GM19035 (cell line): ENCODE data around the gene KCTD16.

Experiments used
- ATAC-seq: cut with Tn5 transposase; IDR thresholded peaks from one replicate; pipeline ENCODE4 v1.9.1; 2021; ENCODE audit not compliant: unreplicated experiment

The KCTD16 gene

GRCh38 chr5:144281784-144282183 lies 111.1 kb downstream of the KCTD16 start:
- no peak for ATAC-seq

DNA sequence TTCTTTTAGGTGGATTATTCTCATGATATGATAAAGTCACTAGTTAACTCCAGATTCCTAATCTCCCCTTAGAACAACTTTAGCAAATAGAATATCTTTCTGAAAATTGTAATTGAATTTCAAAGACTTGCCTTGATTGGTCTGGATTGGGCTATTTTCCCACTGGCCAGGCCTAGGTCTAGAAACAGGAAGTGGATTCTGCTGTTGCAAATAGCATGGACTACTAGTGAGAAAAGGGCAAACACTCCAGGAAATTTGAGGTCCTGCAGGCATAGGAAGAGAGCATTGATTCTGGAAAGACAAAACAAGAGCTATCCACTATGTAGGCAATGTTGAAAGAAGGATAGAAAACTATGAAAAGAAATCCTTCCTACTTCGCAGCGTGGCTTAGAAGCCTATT lies 113.4 kb downstream of the KCTD16 start:
- ATAC-seq = no peak

DNA sequence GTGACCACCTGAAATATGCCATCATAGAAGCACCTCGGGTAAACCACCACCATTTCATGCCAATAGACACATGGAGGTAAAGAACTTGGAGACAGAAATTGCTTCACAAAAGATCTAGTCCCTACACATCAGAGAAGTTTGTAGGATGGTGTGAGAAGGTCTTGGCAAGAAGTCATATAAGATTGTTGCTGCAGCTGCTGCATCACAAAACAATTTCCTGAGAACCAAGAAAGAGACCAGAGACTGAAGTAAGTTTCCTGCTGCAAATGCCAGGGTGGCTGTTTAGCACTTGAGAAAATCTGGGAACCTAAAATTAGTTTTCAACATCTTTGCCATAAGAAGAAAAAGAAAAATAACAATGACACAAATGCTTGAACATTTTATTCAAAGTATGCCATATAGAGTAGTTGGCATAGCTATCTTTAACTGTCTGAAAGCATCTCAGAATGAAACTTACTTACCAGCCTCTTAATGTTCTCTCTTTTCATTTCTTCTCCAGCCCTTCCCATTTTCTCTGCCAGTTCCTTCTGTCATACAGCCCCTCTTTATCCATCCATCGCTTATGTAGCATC lies 114.3 kb downstream of the KCTD16 start:
- ATAC-seq = no peak

GRCh38 chr5:144289277-144289676 lies 118.6 kb downstream of the KCTD16 start:
- no peak for ATAC-seq

GRCh38 chr5:144292029-144292428 lies 121.4 kb downstream of the KCTD16 start:
- no peak for ATAC-seq

DNA sequence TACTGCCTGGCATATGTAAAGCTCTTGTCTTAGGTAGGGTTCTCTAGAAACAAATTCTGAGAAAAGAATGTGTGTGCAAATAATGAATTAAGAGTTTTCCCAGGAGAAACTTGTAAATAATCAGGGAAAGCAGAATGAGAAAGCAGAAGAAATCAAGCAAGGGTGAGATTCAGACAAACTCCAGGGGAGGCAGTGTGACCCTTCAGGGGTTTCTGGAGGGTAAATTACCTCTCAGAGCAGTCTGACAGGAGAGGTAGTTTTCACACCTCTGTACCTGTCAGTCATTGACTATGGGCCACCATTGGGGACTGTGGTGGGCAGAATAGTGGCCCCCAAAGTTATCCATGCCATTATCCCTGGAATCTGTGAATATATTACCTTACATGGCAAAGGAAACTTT lies 124.6 kb downstream of the KCTD16 start:
- no peak for ATAC-seq

- no peak for ATAC-seq
Measured at GRCh38 chr5:144297081-144297480, 126.4 kb downstream of the KCTD16 start.

DNA sequence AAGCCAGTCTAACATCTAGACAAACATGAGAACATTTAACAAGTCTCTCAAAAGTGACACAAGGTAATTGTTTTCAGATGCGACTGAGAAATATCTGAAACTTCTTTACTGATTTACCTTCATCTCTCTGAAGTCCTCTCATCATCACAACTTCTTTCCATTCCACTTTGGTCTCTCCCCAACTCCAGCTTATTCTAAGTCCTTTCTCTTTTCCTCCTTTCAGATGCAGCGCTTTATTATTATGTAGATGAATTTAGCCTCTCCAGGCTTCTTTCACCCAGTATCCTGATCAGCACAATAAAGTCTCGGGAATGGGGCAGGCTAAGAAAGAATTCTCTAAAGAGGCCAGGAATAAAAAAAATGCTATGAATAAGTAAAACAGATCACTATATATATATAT lies 128.0 kb downstream of the KCTD16 start:
- no peak for ATAC-seq

DNA sequence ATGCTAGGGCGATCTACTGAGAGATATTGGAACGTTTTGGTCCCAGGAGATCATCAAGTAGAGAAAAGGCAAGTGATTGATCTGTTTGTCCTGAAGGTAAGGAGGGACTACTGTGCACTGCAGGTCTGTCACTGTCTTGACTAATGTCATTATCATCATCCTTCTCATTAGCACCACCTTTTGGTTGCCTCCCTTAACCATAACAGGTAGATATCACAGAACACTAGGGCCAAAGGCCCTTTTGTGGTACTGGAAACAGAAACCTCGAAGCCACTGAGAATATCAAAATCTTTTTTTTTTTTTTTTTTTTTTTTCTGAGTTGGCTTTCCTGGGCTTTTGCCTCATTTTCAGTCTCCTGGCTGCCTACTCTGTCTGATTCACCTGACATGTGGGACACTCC lies 134.0 kb downstream of the KCTD16 start:
- no peak for ATAC-seq

- ATAC-seq = no peak
Measured at GRCh38 chr5:144307736-144308135, 137.1 kb downstream of the KCTD16 start.

DNA sequence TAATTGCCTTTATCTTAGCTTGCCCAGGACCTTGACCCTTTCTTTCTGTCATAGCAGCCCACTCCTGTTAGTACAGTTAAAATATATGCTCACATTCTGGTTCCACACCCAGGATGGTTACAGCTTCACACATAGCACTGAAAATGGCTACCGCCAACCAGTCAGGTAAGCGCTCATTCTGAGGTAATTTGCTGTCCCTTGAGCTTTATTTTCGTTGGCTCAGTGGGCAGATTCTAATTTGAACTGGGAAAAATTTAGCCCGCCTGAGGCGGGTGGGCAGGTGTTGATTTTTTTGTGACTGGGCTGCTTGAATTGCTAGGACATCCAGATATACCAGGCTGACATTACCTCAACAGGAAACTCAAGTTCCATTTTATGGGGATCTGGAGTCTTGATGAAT lies 137.5 kb downstream of the KCTD16 start:
- no peak for ATAC-seq

DNA sequence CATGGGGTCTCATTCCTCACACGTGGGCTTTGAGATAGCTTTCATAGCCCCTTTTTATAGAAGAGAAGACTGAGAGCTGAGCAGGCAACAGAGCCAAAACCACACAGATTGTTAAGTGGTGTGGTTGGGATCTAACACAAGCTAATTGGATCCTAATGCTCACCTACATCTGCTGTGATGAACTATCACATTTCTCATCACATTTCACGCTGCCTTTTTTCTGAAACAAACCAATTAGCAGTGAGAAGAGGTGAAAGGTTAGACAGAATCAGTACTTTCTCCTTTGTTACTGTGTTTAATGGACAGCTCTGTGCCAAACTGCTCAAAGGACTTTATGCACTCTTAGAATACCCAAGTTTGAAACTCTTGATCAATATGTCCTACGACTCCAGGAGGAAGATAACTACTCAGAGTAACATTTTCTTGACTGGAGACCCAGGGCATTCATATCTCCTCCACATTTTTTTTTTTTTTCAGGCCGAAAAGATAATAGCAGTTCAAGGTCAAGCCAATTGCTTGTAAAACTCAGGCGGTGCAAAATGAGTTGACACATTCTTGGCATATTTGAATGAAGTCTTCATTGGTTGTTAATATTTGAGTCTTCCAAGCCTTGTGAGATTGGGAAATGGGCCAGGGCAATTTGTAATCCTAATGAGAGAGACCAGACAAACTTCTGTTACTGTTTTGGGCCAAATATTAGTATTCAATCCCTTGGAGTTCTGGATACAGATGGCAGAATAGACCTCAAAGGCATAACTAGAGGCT lies 138.4 kb downstream of the KCTD16 start:
- ATAC-seq = no peak

- ATAC-seq = no peak
Measured at GRCh38 chr5:144310621-144311020, 139.9 kb downstream of the KCTD16 start.

DNA sequence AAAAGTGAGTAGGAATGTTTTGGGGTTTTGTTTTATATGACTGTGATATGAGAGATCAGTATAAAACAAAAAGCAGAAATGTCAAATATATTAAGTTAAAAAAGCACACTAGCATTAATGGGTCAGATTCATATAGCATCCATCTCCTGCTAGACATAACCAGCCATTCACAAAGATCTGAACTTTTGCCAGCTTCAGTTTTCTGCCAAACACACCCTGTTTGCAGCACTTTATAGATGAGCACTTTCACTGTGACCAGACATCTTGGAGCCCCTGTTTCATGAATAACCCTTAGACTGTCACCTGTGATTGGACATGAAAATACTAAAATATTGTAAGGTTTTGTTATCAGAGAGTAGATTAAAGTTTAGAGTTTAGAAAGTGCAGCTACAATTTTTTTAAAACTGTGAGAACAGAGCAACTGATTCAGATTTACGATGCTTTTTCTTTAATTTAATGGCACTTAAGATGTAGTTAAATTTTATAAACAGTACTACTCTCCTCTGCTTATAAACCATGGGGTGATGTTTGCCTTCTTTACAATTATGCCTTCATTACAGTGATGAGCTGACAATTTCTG lies 142.6 kb downstream of the KCTD16 start:
- no peak for ATAC-seq

GRCh38 chr5:144315026-144315425 lies 144.4 kb downstream of the KCTD16 start:
- ATAC-seq = no peak

- ATAC-seq = no peak
Measured at GRCh38 chr5:144315994-144316634, 145.4 kb downstream of the KCTD16 start.

DNA sequence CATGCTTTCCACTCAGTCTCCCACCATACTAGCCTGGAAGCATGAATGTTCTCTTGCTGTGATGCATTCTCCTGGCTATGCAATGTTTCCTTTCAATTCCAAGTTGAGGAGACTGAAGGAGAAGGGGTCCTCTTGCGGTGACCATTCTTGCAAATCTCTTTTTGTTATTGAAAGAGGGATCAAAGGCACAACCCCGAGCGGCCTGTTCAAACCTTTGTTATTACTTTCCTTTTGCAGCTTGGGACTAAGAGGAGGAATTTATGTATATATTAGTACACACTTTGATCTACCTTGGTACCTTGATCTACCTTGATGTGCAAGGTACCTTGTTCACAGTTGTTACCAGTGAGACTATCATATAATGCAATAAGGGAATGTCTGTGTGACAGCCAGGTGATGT lies 147.3 kb downstream of the KCTD16 start:
- no peak for ATAC-seq

DNA sequence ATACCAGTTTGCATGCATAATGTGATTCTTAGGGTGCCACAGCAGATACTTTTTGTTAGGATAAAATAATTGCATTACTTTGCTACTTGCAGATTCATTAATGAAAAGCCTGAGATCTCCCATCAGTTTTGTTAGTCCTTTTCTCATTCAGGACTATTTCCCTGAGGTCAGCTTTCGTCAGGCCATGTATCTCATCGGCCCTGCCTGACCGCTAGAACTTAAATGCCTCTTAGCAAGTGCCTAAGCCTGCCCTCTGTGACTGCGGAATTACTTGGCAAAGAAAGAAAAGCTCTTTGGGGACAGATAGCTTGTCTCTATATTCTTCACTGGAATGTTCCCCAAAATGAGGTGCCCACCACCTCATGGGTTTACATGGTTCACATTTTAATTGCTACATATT lies 147.8 kb downstream of the KCTD16 start:
- no peak for ATAC-seq

DNA sequence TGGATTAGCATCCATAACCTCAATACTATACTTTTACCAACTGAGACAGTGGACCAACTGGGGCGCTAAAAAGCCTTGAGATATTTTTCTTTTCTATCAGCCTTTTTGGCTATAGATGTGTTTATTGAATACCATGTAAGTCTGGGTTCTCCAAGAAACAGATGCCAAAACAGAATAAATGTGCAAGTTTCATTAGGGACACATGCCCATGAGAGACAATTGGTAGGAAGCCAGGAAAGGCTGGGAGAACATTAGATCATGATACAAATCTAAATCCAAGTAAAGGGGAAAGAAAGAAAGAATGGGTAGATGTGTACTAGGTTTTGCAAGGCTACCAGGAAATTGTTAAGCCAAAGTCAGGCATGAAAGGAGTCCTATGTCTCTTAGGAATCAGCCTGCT lies 152.5 kb downstream of the KCTD16 start:
- no peak for ATAC-seq

DNA sequence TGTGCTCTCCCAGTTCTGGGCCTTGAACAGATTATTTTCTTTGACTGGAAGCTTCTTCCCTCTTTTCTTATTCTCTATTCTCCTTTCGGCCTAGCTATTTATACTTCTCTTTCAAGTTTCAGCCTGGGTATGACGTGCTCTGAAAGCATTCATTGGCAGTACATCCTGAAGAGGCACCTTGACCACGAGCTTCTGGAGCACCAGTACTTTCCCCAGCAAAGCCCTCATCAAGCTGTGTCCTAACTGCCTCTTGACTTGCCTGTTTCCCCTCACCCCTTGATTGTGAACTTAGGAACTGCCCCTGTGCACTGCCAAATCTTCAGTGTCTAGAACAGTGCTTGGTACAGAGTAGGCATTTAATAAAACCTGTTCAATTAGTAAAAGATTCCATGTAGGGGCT lies 154.9 kb downstream of the KCTD16 start:
- no peak for ATAC-seq

GRCh38 chr5:144328494-144328893 lies 157.8 kb downstream of the KCTD16 start:
- ATAC-seq = no peak

DNA sequence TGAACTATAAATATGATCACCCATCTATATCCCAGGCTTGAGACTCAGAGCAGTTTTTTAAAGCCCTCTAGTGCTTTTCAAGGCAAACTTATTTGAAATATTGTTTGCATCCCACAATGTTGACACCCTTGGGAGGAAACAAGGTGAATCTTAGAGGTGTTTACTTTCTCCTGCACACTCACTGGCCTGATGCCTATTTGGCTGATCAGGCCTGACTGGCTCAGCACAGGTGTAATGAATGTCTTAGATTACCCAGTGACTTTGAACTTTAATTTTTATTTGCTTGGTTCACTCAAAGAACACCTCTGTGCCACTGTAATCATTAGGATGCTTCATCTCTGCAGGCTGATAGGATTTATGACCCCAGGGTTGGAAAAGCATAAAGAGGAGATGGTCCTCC lies 158.3 kb downstream of the KCTD16 start:
- ATAC-seq = no peak
